ENCODE results near the gene ST3GAL5.
"Not testable (repeated sequence)": the region's sequence is repeated elsewhere in the genome, so short reads cannot be mapped to it uniquely, and the experiment has no call there.

Gene ST3GAL5

DNA sequence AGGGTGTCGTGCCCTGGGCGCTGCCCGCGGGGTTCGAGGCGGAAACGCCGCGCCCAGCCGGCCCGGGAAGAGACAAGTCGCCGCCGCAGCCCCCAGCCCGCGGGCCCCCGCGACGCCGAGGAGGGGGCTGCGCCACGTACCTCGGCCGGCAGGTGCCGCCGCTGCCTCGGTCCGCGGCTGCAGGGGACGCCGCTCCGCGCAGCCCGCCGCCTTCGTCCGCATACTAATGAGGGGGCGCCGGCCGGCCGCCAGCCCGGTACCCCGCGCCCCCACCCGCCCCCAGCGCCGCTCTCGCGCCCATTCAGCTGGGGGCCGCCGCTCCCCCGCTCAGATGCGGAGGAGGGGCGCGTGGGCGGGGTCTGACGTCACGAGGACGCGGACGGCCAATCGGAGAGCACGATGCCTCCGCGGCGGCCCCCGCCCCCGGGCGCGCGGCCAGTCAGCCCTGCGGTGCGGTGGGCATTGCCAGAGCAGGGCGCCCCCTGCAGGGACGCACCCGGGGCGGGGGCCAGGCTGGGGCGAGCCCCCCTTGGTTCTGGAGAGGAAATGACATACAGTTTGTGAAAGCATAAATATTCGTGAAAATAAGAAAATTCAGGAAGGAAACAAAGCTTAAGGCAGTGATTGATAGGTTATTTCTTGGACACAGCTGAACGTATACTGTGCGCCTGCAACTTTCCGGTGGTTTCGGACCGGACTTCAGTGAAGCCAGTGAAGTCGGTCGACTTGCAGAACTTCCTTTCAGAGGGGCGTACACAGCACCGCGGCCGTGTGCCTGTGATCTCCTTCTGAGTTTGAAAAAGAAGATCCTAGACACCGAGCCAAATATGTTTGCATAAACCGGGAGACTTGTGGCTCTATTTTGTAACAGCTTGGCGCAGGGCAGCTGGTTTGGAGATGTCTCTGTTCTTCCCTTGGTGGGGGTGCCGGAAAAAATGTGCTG is at the start of gene ST3GAL5:
Gene ST3GAL5, minus strand, starts transcription at position 307 of the 943 bp plus-strand sequence. Its CDS starts 85 bp downstream, at position 222.
- DNase-seq (ENCODE audit: low read depth) = peak; percentile 95

DNA sequence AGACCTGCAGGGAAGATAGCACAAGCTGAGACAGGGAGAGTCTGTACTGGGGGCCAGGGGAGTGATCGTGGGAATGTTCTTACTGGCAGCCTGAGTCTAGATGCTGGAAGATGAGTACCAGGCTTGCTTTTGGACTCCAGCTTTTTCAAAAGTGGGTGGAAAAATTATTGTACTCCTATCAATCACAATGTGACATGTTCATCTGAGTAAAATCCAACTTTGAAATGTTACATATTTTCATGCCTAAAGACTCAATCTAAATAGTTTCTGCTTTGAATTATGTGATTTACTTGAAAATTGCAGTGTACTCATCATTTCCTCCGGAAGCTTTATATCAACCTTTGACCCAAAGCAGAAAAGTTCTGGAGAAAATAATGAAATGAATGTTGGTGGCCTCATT is 49.7 kb upstream of the ST3GAL5 start:
- DNase-seq (ENCODE audit: low read depth) = no peak

DNA sequence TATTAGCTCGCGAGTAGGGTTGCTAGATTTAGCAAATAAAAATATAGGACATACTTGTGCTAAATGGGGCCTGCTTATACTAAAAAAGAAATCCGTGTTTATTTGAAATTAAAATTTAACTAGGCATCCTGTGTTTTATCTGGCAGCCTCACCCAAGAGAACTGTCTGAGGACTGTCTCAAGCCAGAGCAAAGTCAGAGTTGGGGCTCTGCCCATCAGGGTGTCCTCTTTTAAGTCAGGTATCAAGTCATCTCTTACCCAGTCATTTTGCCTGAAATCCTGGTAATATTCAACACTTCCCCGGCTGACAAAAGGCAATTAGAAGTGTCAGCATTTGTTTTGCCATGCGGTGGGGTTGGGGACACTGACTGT is 48.3 kb upstream of the ST3GAL5 start:
- no peak for DNase-seq (ENCODE audit: low read depth)

DNA sequence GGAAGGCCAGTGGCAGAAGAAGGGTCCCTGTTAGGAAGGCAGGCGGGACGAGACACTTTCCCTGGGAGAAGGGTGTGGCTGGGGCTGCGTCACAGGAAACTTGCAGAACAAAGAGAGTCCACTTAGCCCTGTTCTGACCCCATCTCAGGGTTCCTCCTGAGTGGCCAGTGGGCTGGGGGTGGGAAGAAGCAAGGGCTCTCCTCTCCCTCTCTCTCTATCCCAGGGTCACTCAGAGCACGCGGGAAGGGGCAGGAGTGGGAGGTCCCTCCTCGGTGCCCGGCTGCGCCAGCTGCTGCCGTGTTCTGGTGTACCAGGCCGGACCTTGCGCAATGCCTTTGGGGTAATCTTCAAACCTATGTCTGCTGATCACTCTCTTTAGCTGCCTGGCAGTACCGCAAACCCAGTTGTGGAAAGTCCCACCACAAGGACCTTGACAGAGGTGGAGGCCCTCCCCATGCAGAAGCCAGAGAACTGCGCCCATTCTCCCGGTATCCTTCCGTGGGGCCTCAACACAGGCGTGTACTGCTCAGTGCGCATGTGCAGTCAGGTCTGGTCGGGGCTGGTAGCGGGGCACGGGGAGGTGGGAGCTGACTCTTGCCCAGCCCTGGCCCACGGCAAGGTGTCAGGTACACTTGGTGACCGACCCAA is 47.8 kb upstream of the ST3GAL5 start:
- DNase-seq (ENCODE audit: low read depth) = no peak

DNA sequence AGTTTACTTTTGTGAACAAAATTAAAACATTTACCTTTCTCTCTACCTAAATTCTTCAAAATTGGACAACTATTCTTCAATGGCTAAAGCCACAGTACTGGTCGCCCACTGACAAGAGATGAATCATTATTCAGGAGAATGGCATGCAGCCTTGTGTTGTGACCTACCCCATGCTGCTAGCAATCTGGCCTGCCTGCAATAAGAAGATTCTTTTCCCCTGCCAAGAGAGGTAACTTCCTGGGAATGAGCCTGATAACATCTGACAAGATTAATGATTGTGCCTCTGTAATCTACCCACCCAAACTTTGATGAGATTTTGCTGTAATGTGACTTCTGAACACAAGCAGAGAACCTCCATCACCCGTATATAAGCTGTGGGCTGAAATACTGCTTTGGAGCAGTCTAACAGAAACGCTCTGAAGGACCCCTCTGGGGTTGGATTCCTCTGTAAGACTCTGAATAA is 47.0 kb upstream of the ST3GAL5 start:
- no peak for DNase-seq (ENCODE audit: low read depth)

DNA sequence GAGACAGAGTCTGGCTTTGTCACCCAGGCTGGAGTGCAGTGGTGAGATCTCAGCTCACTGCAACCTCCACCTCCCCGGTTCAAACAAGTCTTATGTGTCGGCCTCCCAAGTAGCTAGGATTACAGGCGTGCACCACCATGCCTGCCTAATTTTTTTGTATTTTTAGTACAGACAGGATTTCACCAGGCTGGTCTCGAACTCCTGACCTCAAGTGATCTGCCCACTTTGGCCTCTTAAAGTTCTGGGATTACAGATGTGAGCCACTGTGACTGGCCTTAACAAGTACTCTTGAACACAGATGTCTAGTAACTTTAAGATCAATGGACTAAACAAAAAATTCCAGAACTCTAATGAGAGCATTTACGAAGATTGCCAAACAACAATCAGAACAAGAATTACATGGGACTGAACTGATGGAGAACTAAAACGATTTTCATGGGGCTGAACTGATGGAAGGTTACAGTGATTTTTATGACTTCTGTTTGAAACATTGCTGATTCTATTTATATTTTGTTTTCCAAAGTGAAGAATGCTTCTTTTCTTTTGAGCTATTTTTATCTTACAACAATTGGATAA is 46.5 kb upstream of the ST3GAL5 start:
- DNase-seq (ENCODE audit: low read depth) = no peak

DNA sequence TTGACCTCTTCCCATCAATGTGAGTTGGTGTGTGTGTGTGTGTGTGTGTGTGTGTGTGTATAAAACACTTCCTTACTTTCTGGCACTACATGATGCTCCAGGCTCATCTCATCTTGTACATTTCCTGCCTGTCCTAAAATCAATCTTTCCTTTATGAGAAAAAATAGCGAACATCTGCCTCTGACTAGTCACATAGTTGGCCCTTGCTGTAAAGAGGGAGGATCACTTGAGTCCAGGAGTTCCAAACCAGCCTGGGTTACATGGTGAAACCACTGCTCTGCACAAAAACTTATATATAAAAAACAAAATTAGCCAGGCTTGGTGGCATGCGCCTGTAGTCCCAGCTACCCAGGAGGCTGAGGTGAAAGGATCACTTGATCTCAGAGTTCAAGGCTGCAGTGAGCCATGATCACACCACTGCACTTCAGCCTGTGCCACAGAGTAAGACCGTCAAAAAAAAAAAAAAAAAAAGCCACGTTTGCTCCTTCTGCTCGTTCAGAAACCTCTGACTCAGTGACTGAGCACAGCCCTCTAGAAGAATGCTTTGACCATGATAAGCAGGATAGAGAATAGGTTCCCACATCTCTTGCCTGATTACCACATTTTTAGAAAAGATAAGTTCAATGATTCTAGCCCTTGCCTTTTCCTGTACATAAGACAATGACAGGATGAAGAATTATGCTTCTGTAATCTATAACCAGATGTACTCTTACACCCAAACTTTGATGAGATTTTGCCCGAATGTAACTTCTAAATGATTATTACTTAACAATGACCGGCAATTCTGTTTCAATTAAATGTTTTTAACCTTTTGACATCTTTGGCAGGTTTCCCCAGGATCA is 45.2 kb upstream of the ST3GAL5 start:
- DNase-seq (ENCODE audit: low read depth) = no peak

DNA sequence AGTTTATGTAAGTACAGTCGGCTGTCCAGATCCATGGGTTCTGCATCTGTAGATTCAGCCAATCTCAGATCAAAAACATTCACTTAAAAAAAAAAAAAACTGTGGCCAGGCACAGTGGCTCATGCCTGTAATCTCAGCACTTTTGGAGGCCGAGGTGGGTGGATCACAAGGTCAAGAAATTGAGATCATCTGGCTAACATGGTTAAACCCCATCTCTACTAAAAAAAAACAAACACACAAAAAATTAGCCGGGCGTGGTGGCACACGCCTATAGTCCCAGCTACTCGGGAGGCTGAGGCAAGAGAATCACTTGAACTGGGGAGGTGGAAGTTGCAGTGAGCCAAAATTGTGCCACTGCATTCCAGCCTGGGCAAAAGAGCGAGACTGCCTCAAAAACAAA is 42.4 kb upstream of the ST3GAL5 start:
- not testable (repeated sequence) for DNase-seq (ENCODE audit: low read depth)

DNA sequence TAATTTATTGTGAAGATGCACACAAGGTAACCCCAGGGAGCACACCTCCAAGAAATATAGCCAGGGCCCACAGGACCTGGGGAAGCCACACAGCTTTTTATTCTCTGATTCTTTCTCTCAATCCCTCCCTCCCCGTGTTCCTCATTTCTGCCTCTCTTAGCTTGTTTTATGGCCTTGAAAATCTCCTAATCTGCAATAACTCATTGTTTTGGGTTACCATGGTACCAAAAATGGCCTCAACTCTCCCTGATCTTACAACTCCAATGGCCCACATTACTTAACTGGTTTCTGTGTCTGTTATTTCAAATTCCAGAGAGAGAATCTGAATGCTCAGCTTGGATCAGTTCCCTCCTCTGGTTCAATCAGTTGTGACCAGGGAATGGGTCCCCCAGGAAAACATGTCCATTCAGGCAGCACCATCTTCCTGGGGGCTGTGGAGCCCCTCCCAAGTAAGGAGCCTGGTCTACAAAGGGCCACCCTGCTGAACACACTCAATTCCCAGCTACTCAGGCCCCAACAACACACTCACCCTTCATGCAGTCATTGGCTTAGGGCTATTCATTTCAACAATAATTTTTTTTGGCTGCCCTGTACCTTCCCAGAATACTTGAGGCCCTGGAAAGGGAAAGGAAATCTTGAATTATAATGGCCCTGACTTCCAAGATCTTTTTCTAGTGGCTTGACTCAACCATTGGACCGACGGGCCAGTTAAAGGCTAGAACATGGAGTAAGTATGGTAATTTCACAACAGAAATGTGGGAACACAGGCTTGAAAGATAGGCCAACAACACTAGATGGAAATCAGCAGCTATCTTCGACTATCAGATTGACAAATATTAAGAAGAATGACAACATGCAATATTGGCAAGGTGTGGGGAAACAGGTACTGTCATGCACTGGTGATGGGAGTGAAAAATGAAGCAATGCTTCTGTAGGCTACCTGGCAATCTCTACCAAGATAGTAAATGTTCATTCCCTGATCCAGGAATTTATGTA is 41.6 kb upstream of the ST3GAL5 start:
- no peak for DNase-seq (ENCODE audit: low read depth)

DNA sequence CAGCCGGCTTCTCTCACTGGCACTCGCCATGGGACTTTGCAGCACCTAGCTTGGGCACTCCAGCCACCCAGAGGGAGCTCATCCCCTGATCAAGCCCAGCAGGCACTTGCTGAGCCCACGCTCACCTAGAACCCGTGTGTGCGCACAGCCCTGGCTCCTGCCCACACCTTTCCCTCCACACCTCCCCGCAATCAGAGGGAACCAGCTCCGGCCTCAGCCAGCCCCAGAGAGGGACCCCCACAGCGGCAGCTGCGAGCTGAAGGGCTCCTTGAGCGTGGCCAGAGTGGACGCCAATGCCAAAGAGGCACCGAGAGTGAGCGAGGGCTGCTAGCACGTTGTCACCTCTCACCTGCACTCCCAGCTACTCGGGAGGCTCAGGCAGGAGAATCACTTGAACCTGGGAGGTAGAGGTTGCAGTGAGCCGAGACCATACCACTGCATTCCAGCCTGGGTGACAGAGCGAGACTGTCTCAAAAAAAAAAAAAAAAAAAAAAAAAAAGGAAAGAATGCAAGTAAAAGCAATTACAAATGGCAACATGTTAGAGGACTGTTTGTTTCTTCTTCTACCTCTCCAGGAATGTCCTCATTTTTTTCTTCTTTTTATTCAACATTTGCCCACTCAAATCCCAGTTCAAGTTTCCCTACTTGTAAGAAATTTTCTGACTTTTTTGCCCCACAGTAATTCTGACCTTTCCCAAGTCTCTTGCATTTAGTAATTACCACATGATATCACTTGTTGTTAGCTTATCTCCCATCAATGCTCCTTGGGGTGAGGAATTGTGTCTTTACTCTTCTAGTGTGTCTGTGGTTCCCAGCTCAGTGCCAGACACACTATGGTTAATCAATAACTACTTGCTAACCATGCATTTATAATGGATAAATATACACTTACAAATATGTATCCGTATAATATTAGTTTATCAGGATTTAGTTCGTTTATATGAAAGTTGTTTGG is 40.6 kb upstream of the ST3GAL5 start:
- no peak for DNase-seq (ENCODE audit: low read depth)

DNA sequence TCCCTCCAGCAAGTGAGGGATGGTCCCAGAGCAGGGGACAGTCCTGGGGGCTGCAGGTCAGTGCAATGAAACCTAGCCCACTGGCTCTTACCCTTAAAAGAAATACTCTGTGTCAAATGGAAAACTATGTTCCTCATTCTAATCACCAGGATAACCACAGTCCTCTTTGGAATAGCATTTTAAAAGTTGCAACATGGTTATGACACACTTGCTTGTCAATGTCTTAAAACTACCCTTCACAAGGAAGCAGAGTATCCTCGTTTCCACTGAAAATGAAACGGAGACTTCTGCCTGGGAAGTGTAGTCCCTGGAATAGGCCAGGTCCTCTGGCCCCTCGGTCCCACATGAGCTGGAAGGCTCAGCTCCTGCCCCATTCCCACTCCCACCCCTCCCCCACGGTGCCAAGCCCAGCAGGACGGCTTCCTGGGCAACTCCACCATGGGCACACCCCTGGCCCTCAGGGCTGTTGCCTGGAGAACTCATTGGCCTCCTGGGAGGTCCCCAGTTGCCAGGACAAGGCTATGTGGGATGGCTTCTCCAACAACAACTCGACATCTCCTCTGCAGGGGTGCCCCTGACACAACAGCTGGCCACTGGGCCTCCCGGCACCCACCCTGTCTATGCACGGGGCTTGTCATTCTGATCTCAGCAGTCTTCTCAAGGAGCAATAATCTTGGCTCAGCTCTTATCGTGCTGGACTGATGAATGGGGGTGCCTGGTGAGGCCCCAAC is 38.3 kb upstream of the ST3GAL5 start:
- no peak for DNase-seq (ENCODE audit: low read depth)

DNA sequence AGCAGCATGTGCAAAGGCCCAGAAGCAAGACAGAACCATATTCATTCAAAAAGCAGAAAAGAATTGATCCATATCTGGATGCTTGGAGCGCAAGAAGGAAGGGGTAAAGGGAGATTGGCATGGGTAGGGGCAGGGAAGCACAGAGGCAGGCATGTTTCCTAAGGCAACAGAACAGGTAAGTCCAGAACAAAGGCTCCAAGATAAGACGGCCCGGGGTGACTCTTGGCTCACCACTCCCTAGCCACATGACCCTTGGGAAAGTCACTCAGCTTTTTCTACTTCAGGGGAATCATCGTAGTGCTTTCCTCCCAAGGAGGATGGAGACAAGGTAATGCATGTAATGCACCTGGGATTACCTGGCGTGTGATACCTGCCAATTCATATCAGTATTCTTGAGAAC is 37.7 kb upstream of the ST3GAL5 start:
- DNase-seq (ENCODE audit: low read depth) = no peak

DNA sequence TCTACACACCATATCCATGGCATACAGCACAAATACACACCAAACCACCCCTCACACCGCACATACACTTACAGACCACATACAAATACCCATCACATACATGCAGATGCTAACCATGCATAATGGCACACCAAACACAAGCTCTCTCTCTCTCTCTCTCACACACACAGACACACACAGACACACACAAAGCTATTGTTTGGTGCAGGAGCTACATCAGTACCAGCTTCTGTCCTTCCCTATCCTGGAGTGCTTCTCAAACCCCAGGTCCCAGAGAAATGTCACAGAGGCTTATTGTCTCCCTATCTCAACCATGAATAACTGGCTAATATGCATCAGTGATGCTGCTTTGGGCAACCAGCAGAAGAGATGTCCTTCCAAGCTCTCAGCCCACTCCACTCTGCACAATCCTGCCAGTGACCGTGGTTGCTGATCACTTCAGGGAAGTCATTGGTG is 36.5 kb upstream of the ST3GAL5 start:
- DNase-seq (ENCODE audit: low read depth) = no peak

DNA sequence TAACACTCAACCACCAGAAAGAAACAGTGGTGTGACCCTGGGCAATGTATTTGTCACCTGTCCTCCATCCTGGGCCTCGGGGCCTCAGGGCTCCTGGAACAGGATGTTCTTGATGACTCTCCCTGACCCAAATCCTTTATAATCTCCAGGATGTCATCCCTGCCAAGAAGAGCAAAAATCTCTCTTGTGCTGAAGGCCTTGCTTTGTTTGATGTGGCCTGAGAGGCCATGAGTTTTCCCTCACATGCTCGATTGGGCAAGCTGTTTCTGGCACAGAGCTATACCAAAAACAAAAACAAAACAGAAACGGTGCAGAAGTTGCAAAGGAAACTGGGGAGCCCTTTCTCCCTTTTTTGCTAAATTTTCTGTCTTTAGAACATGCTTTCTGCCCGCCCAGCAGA is 35.7 kb upstream of the ST3GAL5 start:
- DNase-seq (ENCODE audit: low read depth) = no peak

DNA sequence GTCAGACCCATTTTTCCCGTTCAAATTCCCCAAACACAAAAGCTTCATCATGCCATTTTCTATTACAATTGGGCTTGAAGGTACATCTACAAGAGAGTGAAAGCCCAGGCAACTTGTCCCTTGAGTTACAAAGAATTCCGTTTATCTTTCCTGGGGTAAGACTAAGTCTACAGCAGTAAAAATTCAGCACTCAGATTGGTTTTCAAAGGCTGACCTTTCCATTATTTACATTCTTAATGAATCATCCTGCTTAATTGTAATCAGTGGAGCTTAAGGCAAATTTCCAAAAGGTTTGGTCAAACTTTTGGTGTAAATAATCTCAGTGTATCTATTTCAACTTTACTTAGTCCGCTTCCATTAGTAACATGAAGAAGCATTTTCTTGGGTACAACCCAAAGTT is 33.4 kb upstream of the ST3GAL5 start:
- no peak for DNase-seq (ENCODE audit: low read depth)

DNA sequence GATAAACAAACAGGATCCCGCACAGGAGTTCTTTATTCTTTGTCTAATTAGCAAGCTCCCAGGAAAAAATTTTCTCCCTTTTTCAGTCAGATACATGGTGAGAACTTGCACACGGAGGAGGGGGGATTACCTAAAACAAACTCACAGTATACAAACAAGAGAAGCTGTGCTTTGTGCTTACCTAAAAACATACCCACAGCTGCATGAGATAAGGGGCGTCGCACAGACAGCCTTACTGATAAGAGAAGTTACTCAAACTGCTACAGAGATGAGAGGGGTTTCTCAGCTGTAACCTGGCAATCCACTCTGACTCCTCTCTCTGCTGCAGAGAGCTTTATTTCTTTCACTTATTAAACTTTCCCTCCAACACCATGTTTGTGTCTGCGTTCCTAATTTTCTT is 32.9 kb upstream of the ST3GAL5 start:
- no peak for DNase-seq (ENCODE audit: low read depth)

DNA sequence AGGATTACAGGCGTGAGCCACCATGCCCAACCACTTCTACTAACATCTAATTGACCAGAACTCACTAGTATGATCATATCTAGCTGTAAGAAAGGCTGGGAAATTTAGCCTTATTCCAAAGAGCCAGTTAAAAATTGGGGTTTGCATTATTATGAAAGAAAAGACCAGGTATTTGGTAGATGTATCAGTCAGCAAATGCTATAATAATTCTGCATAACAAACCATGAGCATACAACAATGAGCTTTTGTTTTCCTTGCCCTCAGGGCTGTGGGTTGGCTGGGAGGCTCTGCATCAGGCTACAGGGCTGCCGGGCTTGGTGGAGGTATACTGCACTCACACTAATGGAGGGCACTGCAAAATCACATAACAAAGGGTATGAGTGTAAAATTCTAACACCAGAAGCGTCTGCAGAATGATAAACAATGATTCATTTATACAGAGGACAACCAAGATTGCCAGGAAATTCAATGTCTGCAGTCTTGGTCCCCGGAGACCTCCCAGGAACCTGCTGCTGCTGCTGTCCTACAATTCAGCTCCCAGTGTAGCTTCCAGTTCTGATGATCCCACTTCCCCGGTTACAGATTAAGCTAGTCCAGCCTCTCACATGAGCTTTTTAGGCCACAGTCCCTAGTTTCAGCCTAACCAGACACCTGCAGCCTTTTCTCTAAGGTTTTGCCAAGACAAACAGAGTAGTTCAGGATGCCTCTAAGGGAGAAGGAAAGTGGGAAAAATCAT is 32.2 kb upstream of the ST3GAL5 start:
- DNase-seq (ENCODE audit: low read depth) = no peak
